GM12872 (cell line): ENCODE data around the gene GLRX5.

ENCODE experiments used
- TF ChIP-seq, protein P1 (sequence below): IDR thresholded peaks from 3 replicates; pipeline ENCODE4 v1.5.1; 2011; ENCODE audit warnings: low read depth, mild to moderate bottlenecking, low read length, moderate library complexity; ENCODE audit not compliant: insufficient read depth

The GLRX5 gene

DNA sequence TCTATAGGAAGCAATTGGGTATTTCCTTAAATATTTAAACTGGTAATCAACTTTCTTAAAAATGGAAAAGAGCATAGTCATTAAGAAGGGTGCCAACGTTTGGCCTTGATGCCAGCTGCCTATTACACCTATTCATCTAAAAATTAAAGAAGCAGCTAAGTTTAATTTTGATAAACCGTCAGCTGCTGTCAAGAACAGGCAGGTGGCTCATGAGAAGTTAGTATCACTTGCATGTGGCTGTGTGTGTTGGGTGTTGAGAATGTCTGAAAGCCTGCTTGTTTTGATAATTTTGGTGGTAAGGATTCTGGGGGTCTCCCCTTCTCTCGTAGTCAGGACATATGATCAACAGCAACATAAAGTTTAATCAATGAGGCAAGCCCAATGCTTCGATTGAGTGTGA lies 6.5 kb downstream of the GLRX5 start:
- TF ChIP-seq, protein P1, sequence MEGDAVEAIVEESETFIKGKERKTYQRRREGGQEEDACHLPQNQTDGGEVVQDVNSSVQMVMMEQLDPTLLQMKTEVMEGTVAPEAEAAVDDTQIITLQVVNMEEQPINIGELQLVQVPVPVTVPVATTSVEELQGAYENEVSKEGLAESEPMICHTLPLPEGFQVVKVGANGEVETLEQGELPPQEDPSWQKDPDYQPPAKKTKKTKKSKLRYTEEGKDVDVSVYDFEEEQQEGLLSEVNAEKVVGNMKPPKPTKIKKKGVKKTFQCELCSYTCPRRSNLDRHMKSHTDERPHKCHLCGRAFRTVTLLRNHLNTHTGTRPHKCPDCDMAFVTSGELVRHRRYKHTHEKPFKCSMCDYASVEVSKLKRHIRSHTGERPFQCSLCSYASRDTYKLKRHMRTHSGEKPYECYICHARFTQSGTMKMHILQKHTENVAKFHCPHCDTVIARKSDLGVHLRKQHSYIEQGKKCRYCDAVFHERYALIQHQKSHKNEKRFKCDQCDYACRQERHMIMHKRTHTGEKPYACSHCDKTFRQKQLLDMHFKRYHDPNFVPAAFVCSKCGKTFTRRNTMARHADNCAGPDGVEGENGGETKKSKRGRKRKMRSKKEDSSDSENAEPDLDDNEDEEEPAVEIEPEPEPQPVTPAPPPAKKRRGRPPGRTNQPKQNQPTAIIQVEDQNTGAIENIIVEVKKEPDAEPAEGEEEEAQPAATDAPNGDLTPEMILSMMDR: no peak

DNA sequence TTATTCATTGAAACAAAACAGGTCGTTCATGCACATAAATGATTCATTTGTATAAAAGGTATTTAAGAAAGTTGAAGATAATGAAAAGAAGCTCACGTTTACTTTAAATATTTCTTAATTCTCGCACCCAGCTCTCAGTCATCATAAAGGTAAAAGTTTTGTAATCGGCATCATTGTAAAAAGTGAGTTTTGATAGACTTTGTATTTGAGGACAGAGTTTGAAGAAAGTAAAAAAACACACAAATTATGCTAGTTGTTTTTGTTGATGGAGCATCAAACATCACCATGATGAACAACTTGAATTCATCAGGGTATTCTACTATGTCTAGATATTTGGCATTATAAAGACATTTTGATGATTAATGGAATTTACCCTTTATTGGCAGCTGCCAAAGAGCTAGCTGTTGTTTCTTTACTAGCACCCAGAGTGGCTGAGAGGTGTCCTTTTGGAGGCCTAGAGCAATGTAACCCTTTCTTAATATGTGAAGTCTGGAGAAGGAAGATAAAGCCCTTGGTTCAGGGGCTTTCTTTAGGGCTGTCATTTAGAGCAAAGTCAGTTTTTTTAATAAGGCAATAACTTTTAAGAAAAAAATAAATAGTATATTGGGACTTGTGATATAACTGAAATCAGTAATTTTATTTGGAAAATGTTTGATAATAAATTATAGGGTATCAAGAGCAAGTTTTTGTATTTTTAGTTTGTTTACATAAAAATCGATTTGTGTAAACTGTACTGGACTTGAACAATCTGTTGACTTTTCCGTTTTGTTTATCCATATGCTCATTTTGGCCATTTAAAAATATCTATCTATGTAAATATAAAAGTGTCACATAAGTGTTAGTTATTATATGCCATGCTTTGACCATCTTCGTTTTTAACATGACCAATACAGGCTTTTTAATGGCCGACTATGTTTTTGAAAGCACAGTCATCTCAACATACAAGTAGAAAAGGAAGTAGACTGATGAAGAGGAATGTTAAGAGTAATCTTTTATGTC lies 7.4 kb downstream of the GLRX5 start:
- TF ChIP-seq, protein P1: no peak

DNA sequence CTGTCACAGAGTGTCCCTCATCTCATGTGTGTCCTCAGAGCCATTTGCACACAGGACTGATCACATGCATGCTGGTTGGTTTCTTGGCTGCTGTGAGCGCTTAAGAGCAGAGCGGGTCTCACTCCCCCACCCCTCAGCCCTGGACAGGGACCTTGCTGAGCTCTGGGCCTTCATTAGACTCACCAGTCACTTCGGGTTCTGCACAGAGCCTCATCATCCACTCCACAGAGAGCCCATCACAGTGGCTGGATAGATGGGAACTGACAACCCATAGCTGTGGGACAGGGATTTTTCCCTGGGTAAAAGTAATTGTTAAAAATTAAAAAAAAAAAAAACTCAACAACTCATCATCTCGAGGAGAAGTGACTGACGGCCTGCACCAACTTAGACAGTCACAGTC lies 8.2 kb downstream of the GLRX5 start:
- TF ChIP-seq, protein P1: no peak

DNA sequence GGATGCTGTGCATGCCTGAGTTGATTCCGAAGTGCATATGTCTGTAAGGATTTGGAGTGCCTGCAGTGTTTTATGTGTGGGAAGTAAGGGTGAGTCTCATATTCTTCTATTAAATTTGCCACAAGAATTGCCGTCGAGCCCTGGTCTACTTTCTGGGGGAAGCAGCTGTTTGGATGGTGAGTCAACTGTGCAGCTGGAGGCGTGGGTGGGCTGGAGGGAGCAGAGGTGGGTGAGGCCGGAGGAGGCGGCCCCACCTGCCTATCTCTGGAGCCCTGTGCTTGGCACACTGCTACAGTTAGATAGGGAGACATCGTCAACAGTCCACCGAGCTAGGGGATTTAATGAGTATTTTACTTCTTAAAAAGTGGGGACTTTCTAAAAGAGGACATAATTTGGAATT lies 9.7 kb downstream of the GLRX5 start:
- TF ChIP-seq, protein P1: no peak

DNA sequence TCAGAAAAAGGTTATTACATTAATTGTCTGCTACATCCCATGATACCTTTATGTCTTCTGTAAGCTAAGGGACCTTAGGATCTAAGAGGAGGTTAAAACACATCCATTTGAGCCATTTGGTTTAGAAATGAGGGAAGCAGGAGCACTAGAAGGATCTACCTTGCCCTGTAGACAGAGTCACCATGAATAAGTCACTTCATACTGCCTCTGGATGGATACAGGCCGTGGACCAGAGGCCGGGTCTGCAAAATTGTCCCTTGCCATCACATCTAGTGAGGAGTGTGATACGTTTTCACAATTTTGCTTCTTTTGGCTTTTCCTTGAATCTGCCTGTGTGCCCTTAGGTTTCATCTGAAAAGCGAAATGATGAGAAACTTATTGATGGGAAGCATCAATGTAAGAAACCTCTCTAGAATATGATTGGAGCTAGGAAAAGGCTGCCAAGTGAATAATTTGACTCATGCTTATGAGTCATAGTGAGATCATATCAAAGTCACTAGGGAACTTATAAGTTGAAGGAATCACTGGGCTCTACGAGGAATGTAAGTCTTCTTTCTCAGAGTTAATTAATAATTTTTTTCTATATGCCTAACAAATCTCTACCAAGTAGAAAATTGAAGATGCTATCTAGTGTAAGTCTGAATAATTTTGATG lies 10.8 kb downstream of the GLRX5 start:
- TF ChIP-seq, protein P1: no peak

DNA sequence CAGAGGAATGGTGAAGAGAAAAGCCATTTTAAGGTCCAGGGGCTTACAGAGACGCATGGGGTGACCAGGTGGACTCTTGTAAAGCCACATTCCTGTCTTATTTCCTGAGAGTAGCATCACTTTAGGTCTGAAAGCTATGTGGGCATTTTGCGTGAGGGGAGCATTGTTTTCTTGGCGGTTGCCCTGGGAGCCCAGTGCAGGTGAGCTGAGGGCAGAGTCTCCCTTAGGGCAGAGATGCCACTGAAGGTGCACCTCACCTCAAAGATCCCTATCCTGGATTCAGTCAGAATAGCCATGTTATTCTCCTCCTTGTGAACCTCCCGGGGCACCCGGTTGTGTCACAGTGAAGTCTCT lies 12.4 kb downstream of the GLRX5 start:
- TF ChIP-seq, protein P1: no peak

DNA sequence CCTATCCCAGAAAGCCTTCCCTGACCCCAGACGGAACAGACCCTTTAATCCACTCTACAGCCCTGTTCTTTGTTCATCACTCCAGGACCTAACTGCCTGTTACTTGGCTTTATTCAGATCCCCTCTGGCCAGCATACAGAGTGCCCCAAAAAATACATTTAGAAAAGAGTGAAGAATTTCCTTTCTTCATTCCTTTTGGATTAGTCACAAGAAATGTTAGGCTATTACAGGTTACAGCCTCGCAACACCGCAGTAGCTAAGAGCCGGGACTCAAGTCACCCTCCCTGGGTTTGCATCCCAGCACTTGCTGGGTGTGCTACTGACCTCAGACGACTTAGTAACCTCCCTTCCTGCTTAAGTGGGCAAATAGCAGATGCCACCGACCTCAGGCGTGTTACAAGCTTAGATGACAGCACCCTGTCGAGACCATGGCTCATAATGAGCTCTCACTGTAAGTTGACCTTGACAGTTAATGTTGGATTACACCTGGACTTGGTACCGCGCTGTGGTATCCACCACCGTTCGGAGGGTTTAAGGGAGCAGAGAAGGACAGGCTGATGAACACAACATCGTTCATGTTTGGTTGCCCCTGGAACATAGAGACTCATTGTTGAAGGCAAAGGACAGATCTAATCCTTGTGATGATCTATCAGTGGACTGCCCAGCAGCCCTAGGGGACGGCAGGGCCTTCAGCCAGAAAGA lies 12.9 kb downstream of the GLRX5 start:
- TF ChIP-seq, protein P1: no peak
